WERI-Rb-1 (cell line): ENCODE data around the gene DAZAP1.

Source experiments
- DNase-seq: peaks from one replicate; pipeline ENCODE4 v3.0.0-alpha.2; 2020
- H3K27ac ChIP-seq: fragments of 250-450 bp; sonication (Bioruptor Pico); 2 replicates; pipeline ENCODE4 v1.5.1; 2020; ENCODE audit warnings: mild to moderate bottlenecking, moderate library complexity
- H3K27me3 ChIP-seq: fragments of 250-450 bp; sonication (Bioruptor Pico); 2 replicates; pipeline ENCODE4 v1.5.1; 2021; ENCODE audit warnings: mild to moderate bottlenecking, low read depth, moderate library complexity; ENCODE audit not compliant: insufficient read depth, severe bottlenecking
- H3K36me3 ChIP-seq: fragments of 250-450 bp; sonication (Bioruptor Pico); 2 replicates; pipeline ENCODE4 v1.5.1; 2020; ENCODE audit warnings: mild to moderate bottlenecking, moderate library complexity
- H3K4me3 ChIP-seq: 2 replicates; pipeline ENCODE4 v1.5.1; 2011; ENCODE audit warnings: low read depth, mild to moderate bottlenecking, control low read depth, low read length
- H3K9me3 ChIP-seq: fragments of 250-450 bp; sonication (Bioruptor Pico); 2 replicates; pipeline ENCODE4 v1.5.1; 2021; ENCODE audit warnings: mild to moderate bottlenecking, moderate library complexity; ENCODE audit not compliant: severe bottlenecking
- TF ChIP-seq, protein P1 (sequence below): IDR thresholded peaks from 2 replicates; pipeline ENCODE4 v1.5.1; 2011; ENCODE audit warnings: low read depth, mild to moderate bottlenecking, control low read depth, inconsistent platforms, low read length

DAZAP1 gene

GRCh38 chr19:1483979-1484428, 76.6 kb downstream of the DAZAP1 start:
- no peaks in the 10 kb centered on the region for H3K27me3 ChIP-seq
- H3K36me3 ChIP-seq, result no peaks in the 10 kb centered on the region
- H3K9me3 ChIP-seq, result no peaks in the 10 kb centered on the region
- DNase-seq, result no peak
- no peak overlapping the region for H3K27ac ChIP-seq
- TF ChIP-seq, protein P1, sequence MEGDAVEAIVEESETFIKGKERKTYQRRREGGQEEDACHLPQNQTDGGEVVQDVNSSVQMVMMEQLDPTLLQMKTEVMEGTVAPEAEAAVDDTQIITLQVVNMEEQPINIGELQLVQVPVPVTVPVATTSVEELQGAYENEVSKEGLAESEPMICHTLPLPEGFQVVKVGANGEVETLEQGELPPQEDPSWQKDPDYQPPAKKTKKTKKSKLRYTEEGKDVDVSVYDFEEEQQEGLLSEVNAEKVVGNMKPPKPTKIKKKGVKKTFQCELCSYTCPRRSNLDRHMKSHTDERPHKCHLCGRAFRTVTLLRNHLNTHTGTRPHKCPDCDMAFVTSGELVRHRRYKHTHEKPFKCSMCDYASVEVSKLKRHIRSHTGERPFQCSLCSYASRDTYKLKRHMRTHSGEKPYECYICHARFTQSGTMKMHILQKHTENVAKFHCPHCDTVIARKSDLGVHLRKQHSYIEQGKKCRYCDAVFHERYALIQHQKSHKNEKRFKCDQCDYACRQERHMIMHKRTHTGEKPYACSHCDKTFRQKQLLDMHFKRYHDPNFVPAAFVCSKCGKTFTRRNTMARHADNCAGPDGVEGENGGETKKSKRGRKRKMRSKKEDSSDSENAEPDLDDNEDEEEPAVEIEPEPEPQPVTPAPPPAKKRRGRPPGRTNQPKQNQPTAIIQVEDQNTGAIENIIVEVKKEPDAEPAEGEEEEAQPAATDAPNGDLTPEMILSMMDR, result no peak
- H3K4me3 ChIP-seq, result no peak overlapping the region
